WERI-Rb-1 (cell line): ENCODE data around the gene ZNF697.

Source experiments
- DNase-seq: peaks from one replicate; pipeline ENCODE4 v3.0.0-alpha.2; 2020
- H3K27ac ChIP-seq: fragments of 250-450 bp; sonication (Bioruptor Pico); 2 replicates; pipeline ENCODE4 v1.5.1; 2020; ENCODE audit warnings: mild to moderate bottlenecking, moderate library complexity
- H3K27me3 ChIP-seq: fragments of 250-450 bp; sonication (Bioruptor Pico); 2 replicates; pipeline ENCODE4 v1.5.1; 2021; ENCODE audit warnings: mild to moderate bottlenecking, low read depth, moderate library complexity; ENCODE audit not compliant: insufficient read depth, severe bottlenecking
- H3K36me3 ChIP-seq: fragments of 250-450 bp; sonication (Bioruptor Pico); 2 replicates; pipeline ENCODE4 v1.5.1; 2020; ENCODE audit warnings: mild to moderate bottlenecking, moderate library complexity
- H3K4me3 ChIP-seq: 2 replicates; pipeline ENCODE4 v1.5.1; 2011; ENCODE audit warnings: low read depth, mild to moderate bottlenecking, control low read depth, low read length
- H3K9me3 ChIP-seq: fragments of 250-450 bp; sonication (Bioruptor Pico); 2 replicates; pipeline ENCODE4 v1.5.1; 2021; ENCODE audit warnings: mild to moderate bottlenecking, moderate library complexity; ENCODE audit not compliant: severe bottlenecking
- CTCF ChIP-seq: IDR thresholded peaks from 2 replicates; pipeline ENCODE4 v1.5.1; 2011; ENCODE audit warnings: low read depth, mild to moderate bottlenecking, control low read depth, inconsistent platforms, low read length

ZNF697 gene

GRCh38 chr1:119626841-119627240 is 21.2 kb downstream of the ZNF697 start:
- Histone ChIP-seq H3K27ac (no peak overlapping the region), H3K36me3 (no peaks in the 10 kb centered on the region; the same call in 1 of the 2 replicates)
- no peak for DNase-seq

GRCh38 chr1:119626011-119626545 is 22.0 kb downstream of the ZNF697 start:
- H3K27ac ChIP-seq: no peak overlapping the region
- DNase-seq: no peak
- no peaks in the 10 kb centered on the region for H3K27me3 ChIP-seq
- H3K4me3 ChIP-seq: no peak overlapping the region
- H3K9me3 ChIP-seq: no peaks in the 10 kb centered on the region
- no peak for TF ChIP-seq CTCF
- no peaks in the 10 kb centered on the region; the same call in 1 of the 2 replicates for H3K36me3 ChIP-seq

More at GRCh38 chr1:119626841-119627240, 21.2 kb downstream of the ZNF697 start:
- Histone ChIP-seq H3K27me3 (no peaks in the 10 kb centered on the region), H3K9me3 (no peaks in the 10 kb centered on the region), H3K4me3 (no peak overlapping the region)
- no peak for TF ChIP-seq CTCF

- Histone ChIP-seq H3K27ac (no peak overlapping the region), H3K27me3 (no peaks in the 10 kb centered on the region), H3K9me3 (no peaks in the 10 kb centered on the region), H3K4me3 (no peak overlapping the region), H3K36me3 (no peaks in the 10 kb centered on the region; the same call in 1 of the 2 replicates)
- TF ChIP-seq CTCF: no peak
- DNase-seq: no peak
These were observed 24.4 kb downstream of the ZNF697 start for GRCh38 chr1:119623678-119624077.

GRCh38 chr1:119623193-119623515 is 24.9 kb downstream of the ZNF697 start:
- no peak overlapping the region for H3K4me3 ChIP-seq
- H3K9me3 ChIP-seq: no peaks in the 10 kb centered on the region
- DNase-seq: no peak
- H3K36me3 ChIP-seq: no peaks in the 10 kb centered on the region; the same call in 1 of the 2 replicates
- no peak for TF ChIP-seq CTCF
- no peak overlapping the region for H3K27ac ChIP-seq
- no peaks in the 10 kb centered on the region for H3K27me3 ChIP-seq

GRCh38 chr1:119622311-119623192 is 25.5 kb downstream of the ZNF697 start:
- no peak for TF ChIP-seq CTCF
- H3K4me3 ChIP-seq: no peak overlapping the region
- no peak for DNase-seq
- no peak overlapping the region for H3K27ac ChIP-seq
- H3K9me3 ChIP-seq: no peaks in the 10 kb centered on the region
- H3K27me3 ChIP-seq: no peaks in the 10 kb centered on the region
- no peaks in the 10 kb centered on the region; the same call in 1 of the 2 replicates for H3K36me3 ChIP-seq
